Karpas-422 (cell line): ENCODE measurements around the gene ITFG1. TPM values are rescaled to one million over a fixed set of nuclear protein-coding genes. Genes with fewer than 3 reads are reported as not detected.
"Not testable (repeated sequence)": the region's sequence is repeated elsewhere in the genome, so short reads cannot be mapped to it uniquely, and the experiment has no call there.

ENCODE experiments used
- DNase-seq: peaks from one replicate; pipeline ENCODE4 v3.0.0-alpha.2; 2015
- H2AFZ ChIP-seq: fragments of 200-600 bp; sonication (generic); 2 replicates; pipeline ENCODE4 v1.6.1; 2014; ENCODE audit warnings: antibody characterized with exemption, low read length, mixed read lengths
- H3K27ac ChIP-seq: fragments of 200-600 bp; sonication (generic); 2 replicates; pipeline ENCODE4 v1.5.1; 2014; ENCODE audit warnings: mild to moderate bottlenecking, low read length, moderate library complexity
- H3K27me3 ChIP-seq: fragments of 200-600 bp; sonication (generic); 2 replicates; pipeline ENCODE4 v1.6.1; 2014; ENCODE audit warnings: low read length, mixed read lengths
- H3K36me3 ChIP-seq: fragments of 200-600 bp; sonication (generic); 2 replicates; pipeline ENCODE4 v1.6.1; 2014; ENCODE audit warnings: low read length, mixed read lengths; ENCODE audit not compliant: insufficient read depth
- H3K4me1 ChIP-seq: fragments of 200-600 bp; sonication (generic); 2 replicates; pipeline ENCODE4 v1.6.1; 2014; ENCODE audit warnings: mild to moderate bottlenecking, low read length, mixed read lengths
- H3K4me2 ChIP-seq: fragments of 200-600 bp; sonication (generic); 2 replicates; pipeline ENCODE4 v1.6.1; 2014; ENCODE audit warnings: low read length, low read depth, mild to moderate bottlenecking; ENCODE audit not compliant: poor library complexity, severe bottlenecking
- H3K4me3 ChIP-seq: fragments of 200-600 bp; sonication (generic); 2 replicates; pipeline ENCODE4 v1.5.1; 2014; ENCODE audit warnings: mild to moderate bottlenecking, antibody characterized with exemption, low read length, mixed read lengths
- H3K79me2 ChIP-seq: fragments of 200-600 bp; sonication (generic); 2 replicates; pipeline ENCODE4 v1.6.1; 2014; ENCODE audit warnings: mild to moderate bottlenecking, low read length, mixed read lengths
- H3K9ac ChIP-seq: fragments of 200-600 bp; sonication (generic); 2 replicates; pipeline ENCODE4 v1.6.0; 2014; ENCODE audit warnings: low read length
- H3K9me2 ChIP-seq: fragments of 200-600 bp; sonication (generic), shearing (Covaris generic); replicated peaks from 2 replicates; pipeline ENCODE4 v1.6.0; 2014; ENCODE audit warnings: mild to moderate bottlenecking, low read length, moderate library complexity; ENCODE audit not compliant: insufficient read depth
- H3K9me3 ChIP-seq: fragments of 300-700, 200-600 bp; sonication (generic); 2 replicates; pipeline ENCODE4 v1.6.1; 2014; ENCODE audit warnings: low read length, mixed read lengths
- H4K20me1 ChIP-seq: fragments of 200-600 bp; sonication (generic); 2 replicates; pipeline ENCODE4 v1.6.1; 2014; ENCODE audit warnings: mild to moderate bottlenecking, antibody characterized with exemption, low read length, low read depth; ENCODE audit not compliant: insufficient read depth
- total RNA-seq: library from RNA; depleted of rRNA; stranded (reverse); fragments of >200 nt; shearing (Covaris generic); gene quantifications from 2 replicates; pipeline ENCODE4 v1.2.3, GENCODE V29; 2014; ENCODE audit warnings: low replicate concordance

ITFG1 gene
- total RNA-seq, 1 experiment from 2014 or later: 161 TPM

DNA sequence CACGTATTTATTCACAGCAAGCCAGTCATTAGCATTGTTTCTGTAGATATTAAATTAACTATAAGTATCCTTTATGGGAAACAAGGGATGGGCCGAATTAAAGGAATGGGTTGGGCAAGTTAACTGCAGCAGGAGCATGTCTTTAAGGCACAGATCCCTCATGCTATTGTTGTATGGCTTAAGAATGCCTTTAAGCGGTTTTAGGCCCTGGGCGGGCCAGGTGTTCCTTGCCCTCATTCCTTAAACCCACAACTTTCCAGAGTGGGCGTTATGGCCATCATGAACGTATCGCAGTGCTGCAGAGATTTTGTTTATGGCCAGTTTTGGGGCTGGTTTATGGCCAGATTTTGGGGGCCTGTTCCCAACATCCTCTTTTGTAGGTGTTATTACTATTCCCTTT lies 9.3 kb upstream of the ITFG1 start:
- no peak overlapping the region for H3K4me3 ChIP-seq
- no peak overlapping the region for H3K4me2 ChIP-seq
- H2AFZ ChIP-seq: no peak overlapping the region
- peaks cover 85% of the 10 kb centered on the region for H3K79me2 ChIP-seq
- no peak for DNase-seq
- H3K27me3 ChIP-seq: no peaks in the 10 kb centered on the region
- peaks cover 44% of the 10 kb centered on the region for H3K4me1 ChIP-seq
- H4K20me1 ChIP-seq: no peaks in the 10 kb centered on the region
- H3K9ac ChIP-seq: no peak overlapping the region
- H3K9me3 ChIP-seq: no peaks in the 10 kb centered on the region
- H3K9me2 ChIP-seq: no peaks in the 10 kb centered on the region
- no peaks in the 10 kb centered on the region for H3K36me3 ChIP-seq
- H3K27ac ChIP-seq: no peak overlapping the region

DNA sequence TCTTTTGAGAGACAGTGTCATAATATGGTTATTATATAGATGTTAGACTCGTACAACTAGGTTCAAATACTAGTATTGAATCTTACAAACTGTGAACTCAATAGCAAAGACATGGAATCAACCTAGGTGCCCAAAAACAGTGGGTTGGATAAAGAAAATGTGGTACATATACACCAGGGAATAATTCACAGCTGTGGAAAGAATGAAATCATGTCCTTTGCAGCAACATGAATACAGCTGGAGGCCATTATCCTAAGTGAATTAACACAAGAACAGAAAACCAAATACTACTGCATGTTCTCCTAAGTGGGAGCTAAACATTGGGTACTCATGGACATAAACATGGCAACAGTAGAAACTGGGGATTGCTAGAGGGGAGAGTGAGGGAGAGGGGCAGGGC lies 8.4 kb upstream of the ITFG1 start:
- Histone ChIP-seq H2AFZ (no peak overlapping the region), H3K9ac (no peak overlapping the region), H3K9me2 (no peaks in the 10 kb centered on the region), H3K27me3 (no peaks in the 10 kb centered on the region), H3K4me1 (peaks cover 54% of the 10 kb centered on the region), H3K4me2 (no peak overlapping the region), H3K36me3 (no peaks in the 10 kb centered on the region), H4K20me1 (no peaks in the 10 kb centered on the region), H3K79me2 (peaks cover 84% of the 10 kb centered on the region), H3K27ac (no peak overlapping the region), H3K9me3 (no peaks in the 10 kb centered on the region), H3K4me3 (no peak overlapping the region)
- DNase-seq: no peak

DNA sequence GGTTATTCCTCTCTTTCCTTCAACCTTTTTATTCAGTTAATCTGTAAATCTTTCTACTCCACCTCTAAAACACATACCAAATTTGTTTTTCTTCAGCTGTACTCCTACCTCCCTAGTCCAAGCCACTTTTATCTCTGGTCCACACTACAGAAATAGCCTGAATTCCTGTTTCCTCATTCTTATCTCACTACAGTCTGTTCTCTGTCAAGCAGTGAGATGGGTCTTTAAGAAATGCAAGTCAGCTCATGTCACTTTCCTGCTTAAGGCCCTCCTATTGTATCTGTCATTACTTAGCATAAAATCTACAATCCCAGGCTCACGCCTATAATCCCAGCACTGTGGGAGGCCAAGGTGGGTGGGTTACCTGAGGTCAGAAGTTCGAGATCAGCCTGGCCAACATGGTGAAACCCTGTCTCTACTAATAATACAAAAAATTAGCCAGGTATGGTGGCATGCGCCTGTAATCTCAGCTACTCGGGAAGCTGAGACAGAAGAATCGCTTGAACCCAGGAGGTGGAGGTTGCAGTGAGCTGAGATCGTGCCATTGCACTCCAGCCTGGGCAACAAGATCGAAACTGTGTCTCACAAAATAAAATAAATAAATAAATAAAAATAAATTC lies 7.3 kb upstream of the ITFG1 start:
- not testable (repeated sequence) for H3K27me3 ChIP-seq, H2AFZ ChIP-seq, DNase-seq, H4K20me1 ChIP-seq, H3K9me2 ChIP-seq, H3K9ac ChIP-seq, H3K4me3 ChIP-seq, H3K27ac ChIP-seq, H3K9me3 ChIP-seq, H3K36me3 ChIP-seq, H3K4me2 ChIP-seq
- Histone ChIP-seq H3K4me1 (peaks cover 60% of the 10 kb centered on the region), H3K79me2 (peaks cover 88% of the 10 kb centered on the region)

DNA sequence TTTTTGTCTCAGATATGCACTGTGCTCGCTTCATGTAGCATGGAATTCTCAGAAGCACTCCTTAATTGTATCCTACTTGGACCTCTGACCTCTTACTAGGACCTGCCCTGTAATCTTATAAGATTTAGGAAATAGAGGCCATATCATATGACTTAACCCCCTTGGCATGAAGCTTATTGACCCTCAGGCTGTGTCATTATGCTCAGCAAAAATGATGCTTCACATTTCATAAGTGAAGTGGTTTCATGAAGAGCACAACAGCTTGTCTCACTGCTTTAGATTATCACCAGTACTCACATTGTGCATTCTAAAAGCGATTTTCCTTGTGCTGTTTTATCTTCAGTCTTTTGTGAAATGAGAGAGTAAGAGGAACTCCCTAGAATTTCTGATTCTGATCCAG lies 6.6 kb upstream of the ITFG1 start:
- Histone ChIP-seq H3K4me3 (no peak overlapping the region), H2AFZ (no peak overlapping the region), H3K36me3 (no peaks in the 10 kb centered on the region), H3K9me2 (no peaks in the 10 kb centered on the region), H3K9me3 (no peaks in the 10 kb centered on the region), H4K20me1 (no peaks in the 10 kb centered on the region), H3K79me2 (peaks cover 91% of the 10 kb centered on the region), H3K9ac (no peak overlapping the region), H3K4me2 (no peak overlapping the region), H3K27ac (no peak overlapping the region), H3K27me3 (no peaks in the 10 kb centered on the region), H3K4me1 (peaks cover 61% of the 10 kb centered on the region)
- no peak for DNase-seq

DNA sequence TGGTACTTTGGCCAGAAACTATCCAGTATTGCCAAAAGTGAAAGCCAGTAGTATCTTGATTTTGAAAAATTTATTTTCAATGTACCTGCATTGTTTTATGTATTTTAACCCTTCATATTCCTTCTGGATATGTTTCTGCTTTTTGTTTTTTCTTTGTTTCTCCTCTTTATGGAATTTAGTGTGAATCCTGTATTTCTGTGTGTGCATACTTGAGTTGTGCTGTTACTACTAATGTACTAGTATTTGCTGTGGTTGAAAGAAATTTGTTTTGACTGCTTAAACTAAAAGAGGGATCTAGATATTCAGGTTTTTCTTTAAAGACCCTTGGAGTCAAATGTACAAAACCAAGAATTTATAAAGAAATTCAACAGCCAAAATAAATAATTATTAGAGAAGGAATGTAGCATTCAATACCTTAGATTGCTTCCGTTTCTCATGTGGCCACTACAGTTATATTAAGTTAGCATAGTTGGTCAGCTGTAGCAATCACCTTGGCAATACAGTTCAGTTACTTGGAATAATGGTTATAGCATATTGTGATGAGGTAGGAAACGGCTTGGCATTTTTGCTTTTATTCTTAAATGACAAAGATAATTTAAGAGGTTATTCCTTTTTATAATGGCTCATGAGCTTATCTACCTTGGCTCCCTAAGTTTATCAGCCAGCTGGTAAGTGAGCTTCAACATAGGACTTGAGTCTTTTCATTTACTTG lies 5.2 kb upstream of the ITFG1 start:
- peak overlapping the region; percentile 80 for H3K4me2 ChIP-seq
- no peaks in the 10 kb centered on the region for H3K9me2 ChIP-seq
- H3K79me2 ChIP-seq: peaks cover 91% of the 10 kb centered on the region
- H3K36me3 ChIP-seq: no peaks in the 10 kb centered on the region
- no peak for DNase-seq
- no peak overlapping the region for H2AFZ ChIP-seq
- no peak overlapping the region for H3K9ac ChIP-seq
- H3K27me3 ChIP-seq: no peaks in the 10 kb centered on the region
- no peaks in the 10 kb centered on the region for H3K9me3 ChIP-seq
- H4K20me1 ChIP-seq: no peaks in the 10 kb centered on the region
- peaks cover 61% of the 10 kb centered on the region for H3K4me1 ChIP-seq
- peak overlapping the region; percentile 7; the same call in 1 of the 2 replicates for H3K4me3 ChIP-seq
- peak overlapping the region; percentile 91 for H3K27ac ChIP-seq

DNA sequence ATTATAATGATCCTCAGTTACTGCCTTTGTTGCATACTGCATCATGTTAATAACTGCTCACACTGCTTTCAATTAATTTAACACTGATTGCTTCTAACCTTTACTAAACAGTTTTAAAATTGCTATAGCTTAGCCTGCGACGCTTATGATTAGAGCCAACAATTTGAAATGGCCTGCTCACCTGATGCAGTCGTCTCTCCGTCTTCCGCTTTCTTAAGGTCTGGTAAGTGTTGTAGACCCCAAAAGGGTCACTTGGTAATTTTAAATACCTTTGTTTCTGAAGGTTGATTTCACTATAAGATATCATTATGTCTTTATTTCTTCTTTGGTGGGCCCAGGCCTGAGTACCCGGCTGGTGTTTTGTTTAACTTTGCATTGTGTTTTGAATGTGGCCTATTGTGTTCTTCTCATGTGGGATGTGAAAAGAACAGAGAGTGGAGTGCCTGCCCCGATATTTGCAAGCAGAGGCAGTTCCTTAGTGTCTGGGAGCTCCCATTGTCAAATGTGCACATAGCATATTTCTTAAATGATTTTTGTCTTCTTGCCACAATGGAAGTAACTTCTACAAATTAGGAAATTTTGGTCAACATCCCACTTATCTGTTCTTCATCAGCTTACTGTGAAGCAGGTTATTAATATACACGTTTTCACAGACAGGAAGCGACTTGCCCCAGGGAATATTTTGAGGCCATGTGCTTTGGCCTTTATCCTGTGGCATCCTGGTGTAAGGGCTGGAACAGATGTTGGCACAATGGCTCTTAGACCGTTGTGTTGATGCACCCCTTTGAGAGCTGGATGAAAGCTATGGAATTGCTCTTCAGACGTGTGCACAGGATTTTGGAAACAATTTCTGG lies 3.1 kb upstream of the ITFG1 start:
- no peaks in the 10 kb centered on the region for H3K9me3 ChIP-seq
- peak overlapping the region; percentile 92 for H3K9ac ChIP-seq
- H3K4me2 ChIP-seq: peak overlapping the region; percentile 80
- H3K36me3 ChIP-seq: peaks cover 3% of the 10 kb centered on the region; the same call in 1 of the 2 replicates
- peaks cover 88% of the 10 kb centered on the region for H3K79me2 ChIP-seq
- peak overlapping the region; percentile 73 for H3K4me3 ChIP-seq
- no peak overlapping the region for H2AFZ ChIP-seq
- no peaks in the 10 kb centered on the region for H3K9me2 ChIP-seq
- DNase-seq: peak; percentile 78
- no peaks in the 10 kb centered on the region; the same call in 1 of the 2 replicates for H4K20me1 ChIP-seq
- H3K27ac ChIP-seq: peak overlapping the region; percentile 91
- peaks cover 75% of the 10 kb centered on the region for H3K4me1 ChIP-seq
- H3K27me3 ChIP-seq: no peaks in the 10 kb centered on the region

DNA sequence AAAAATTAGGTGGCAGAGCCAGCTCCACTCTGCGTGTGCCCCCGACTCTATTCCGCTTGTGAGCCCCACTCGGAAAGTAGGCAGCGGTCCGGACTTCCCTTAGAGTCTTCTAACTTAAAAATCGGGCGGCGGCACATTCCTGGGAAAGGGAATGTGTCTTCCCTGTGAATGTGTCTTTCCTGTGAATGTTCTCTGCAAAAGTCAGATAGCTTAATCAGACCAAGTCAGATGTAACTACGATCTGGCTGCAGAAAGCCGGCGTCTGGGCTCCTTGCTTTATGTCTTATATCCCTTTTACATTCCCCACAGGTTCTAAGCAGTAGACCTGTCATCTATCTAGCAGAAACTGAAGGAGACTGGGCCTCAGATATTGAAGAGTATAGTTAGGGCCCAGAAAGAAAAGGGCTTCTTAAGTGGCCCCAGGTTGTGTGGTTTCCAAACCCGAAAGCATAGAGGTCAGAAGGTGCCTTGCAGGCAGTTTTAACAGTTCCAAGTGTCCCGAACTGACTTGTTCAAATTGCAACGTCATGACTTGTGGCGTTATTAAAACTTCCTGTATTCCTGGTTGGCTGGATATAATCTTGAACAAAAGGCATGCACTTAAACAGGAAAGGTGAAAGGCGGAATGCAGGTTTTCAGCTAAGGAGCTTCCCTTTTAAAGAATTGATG lies 869 bp upstream of the ITFG1 start:
- H3K9me3 ChIP-seq: no peaks in the 10 kb centered on the region
- H4K20me1 ChIP-seq: no peaks in the 10 kb centered on the region; the same call in 1 of the 2 replicates
- DNase-seq: peak; percentile 84
- peak overlapping the region; percentile 80 for H3K4me2 ChIP-seq
- peak overlapping the region; percentile 91 for H3K27ac ChIP-seq
- H3K4me3 ChIP-seq: peak overlapping the region; percentile 73
- peaks cover 88% of the 10 kb centered on the region for H3K79me2 ChIP-seq
- no peak overlapping the region for H2AFZ ChIP-seq
- H3K4me1 ChIP-seq: peaks cover 74% of the 10 kb centered on the region
- H3K36me3 ChIP-seq: peaks cover 16% of the 10 kb centered on the region; the same call in 1 of the 2 replicates
- H3K9ac ChIP-seq: peak overlapping the region; percentile 92
- H3K27me3 ChIP-seq: no peaks in the 10 kb centered on the region
- H3K9me2 ChIP-seq: no peaks in the 10 kb centered on the region
